Glomerular endothelial cell (primary cell): ENCODE data around the gene FMN2. TPM values are rescaled to one million over a fixed set of nuclear protein-coding genes. Genes with fewer than 3 reads are reported as not detected.

Source experiments
- DNase-seq: peaks from one replicate; pipeline ENCODE4 v3.0.0-alpha.2; 2011; ENCODE audit warnings: low read depth, low spot score; ENCODE audit errors: extremely low read depth
- total RNA-seq: library from RNA; depleted of rRNA; stranded (reverse); fragments of >200 nt; gene quantifications from 2 replicates; pipeline ENCODE4 v1.2.3, GENCODE V29; 2015

The FMN2 gene
- total RNA-seq, 1 donor from 2014 or later = 7.5 TPM

- DNase-seq = no peak
Measured at GRCh38 chr1:240511789-240512188, 420.1 kb downstream of the FMN2 start.

DNA sequence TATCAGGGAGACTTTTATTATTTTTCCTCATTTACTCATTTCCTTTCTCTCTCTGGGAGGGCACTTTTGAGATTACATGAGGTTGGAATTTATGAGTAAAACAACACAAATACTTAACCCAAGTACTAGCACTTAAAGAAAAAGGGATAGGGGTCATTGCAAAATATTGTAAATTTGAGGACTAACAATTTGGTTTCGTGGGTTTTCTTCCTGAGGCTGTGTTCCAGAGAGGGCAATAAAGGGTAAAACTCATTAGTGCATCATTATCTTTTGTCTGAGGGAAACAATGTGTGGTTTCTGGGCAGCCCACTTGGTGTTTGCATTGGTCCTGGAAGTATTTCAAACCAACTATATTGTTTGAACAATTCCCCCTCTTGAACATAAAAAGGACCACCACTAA lies 423.8 kb downstream of the FMN2 start:
- DNase-seq = no peak

- no peak for DNase-seq
Measured at GRCh38 chr1:240516069-240516468, 424.4 kb downstream of the FMN2 start.

DNA sequence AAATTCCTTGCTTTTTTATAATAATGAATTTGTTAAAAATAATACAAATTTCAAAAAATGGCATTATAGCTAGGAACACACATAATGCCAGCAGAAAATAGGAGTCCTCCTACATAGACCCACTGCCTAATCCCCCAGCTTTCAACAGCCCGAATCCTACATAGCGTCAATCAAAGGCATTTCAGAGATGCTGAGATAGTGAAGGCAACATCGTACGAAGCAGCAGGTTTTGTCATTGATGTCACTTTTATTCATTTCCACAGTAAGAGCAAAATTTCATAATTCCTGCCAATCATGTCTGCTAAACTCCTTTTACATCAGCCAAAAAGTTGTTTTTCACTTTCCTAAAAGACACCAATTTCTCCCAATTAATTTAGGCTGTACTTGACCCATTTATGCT lies 426.2 kb downstream of the FMN2 start:
- DNase-seq = no peak

GRCh38 chr1:240522122-240522822 lies 430.6 kb downstream of the FMN2 start:
- DNase-seq = no peak

DNA sequence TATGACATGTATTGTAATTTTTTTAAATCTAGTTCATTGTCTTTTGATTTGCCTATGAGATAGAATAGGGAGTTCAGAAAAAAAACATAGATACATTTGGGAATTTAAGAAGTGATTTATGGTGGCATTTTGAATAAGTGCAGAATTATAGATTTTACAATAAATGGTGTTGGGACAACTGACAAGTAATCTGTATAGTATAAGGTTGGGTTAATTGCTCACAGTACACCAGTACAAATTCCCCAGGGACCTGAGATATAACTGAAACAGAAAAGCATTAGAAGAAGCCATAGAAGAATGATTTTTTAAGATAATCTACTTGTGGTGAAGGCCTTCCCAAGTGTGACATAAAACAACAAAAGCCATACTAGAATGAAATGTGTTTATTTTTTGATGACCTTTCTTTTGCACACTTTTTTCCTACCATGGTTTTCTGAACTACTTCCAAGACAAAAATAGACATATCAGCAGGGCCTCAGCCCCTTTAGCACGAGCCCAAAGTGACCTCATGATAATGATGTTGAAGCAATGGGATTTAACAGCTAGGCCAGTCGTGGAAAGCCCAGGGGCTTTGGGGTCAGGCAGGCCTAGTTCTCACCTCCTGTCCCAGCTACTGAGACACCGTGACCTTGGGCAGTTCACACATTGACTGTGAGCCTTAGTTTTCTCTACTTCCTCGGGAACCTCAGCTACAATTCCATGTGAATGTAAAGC lies 432.8 kb downstream of the FMN2 start:
- no peak for DNase-seq
